ENCODE results near the gene AIRE. TPM values are rescaled to one million over a fixed set of nuclear protein-coding genes. Genes with fewer than 3 reads are reported as not detected.

AIRE gene
- total RNA-seq, 1 donor from 2014 or later, result 0.17 TPM

DNA sequence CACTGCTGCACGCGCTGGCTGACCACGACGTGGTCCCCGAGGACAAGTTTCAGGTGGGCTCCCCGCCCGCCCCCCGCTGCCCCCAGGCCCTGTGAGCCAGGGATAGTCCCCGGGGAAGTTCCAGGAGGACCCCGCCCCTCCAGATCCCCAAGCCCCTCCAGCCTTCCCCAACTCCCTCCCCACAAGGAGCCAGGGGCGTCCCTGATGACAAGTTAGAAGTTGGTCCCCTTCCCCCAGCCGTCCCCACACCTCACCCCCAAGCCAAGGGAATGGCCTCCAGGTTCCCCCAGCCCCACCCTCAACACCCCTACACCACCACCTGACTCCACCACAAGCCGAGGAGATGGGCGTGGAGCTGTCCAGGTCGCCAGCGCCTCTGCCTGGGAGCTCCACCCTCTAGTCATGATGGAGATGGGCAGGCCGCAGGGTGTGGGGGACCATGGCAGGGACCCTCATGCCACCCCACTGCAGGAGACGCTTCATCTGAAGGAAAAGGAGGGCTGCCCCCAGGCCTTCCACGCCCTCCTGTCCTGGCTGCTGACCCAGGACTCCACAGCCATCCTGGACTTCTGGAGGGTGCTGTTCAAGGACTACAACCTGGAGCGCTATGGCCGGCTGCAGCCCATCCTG is 525 bp downstream of the AIRE start:
- TF ChIP-seq, protein P1, sequence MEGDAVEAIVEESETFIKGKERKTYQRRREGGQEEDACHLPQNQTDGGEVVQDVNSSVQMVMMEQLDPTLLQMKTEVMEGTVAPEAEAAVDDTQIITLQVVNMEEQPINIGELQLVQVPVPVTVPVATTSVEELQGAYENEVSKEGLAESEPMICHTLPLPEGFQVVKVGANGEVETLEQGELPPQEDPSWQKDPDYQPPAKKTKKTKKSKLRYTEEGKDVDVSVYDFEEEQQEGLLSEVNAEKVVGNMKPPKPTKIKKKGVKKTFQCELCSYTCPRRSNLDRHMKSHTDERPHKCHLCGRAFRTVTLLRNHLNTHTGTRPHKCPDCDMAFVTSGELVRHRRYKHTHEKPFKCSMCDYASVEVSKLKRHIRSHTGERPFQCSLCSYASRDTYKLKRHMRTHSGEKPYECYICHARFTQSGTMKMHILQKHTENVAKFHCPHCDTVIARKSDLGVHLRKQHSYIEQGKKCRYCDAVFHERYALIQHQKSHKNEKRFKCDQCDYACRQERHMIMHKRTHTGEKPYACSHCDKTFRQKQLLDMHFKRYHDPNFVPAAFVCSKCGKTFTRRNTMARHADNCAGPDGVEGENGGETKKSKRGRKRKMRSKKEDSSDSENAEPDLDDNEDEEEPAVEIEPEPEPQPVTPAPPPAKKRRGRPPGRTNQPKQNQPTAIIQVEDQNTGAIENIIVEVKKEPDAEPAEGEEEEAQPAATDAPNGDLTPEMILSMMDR (IDR thresholded peaks at IDR 0.05; ENCODE audit: insufficient read depth, low read length, poor library complexity, severe bottlenecking), result no peak
- Histone ChIP-seq H3K36me3 (ENCODE audit: control insufficient read depth, insufficient read depth, low read length) (no peaks in the 10 kb centered on the region), H3K4me3 (ENCODE audit: low read depth, low read length) (no peak overlapping the region), H3K27me3 (ENCODE audit: control insufficient read depth, insufficient read depth, low read length) (peaks cover 42% of the 10 kb centered on the region)
- no peak for DNase-seq (ENCODE audit: low read depth)

DNA sequence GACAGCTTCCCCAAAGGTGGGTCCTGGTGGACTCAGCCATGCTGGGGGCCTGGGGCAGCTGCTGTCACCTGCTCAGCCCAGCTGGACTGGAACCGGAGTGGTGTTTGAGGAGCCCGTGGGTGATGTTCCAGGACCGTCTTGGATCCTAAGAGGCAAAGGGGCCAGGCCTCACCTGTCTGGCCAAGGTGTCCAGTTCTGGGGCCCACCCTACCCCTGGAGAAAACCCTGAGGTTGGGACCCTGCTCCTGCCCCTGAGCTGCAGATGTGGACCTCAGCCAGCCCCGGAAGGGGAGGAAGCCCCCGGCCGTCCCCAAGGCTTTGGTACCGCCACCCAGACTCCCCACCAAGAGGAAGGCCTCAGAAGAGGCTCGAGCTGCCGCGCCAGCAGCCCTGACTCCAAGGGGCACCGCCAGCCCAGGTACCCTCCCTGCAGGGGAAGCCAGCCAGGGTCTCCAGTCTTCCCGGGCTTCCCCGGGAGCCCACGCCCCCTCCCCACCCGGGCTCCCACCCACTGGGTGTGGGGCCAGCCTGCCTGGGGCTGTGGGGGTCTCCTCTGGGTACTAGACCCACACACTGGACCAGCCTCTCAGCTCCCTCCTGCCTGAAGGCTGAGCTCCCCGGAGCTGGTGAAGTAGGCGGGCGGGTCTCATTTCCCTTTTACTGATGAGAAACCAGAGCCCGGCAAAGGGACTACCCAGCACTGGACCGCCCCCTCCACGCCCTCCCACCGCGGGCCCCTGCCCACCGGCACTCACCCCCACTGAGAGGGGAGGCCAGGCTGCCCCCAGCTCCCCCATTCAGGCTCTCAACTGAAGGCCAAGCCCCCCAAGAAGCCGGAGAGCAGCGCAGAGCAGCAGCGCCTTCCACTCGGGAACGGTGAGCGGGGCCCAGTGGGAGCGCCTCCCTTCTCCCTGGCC is 1.3 kb downstream of the AIRE start:
- no peak for DNase-seq (ENCODE audit: low read depth)
- Histone ChIP-seq H3K4me3 (ENCODE audit: low read depth, low read length) (no peak overlapping the region), H3K27me3 (ENCODE audit: control insufficient read depth, insufficient read depth, low read length) (peaks cover 49% of the 10 kb centered on the region), H3K36me3 (ENCODE audit: control insufficient read depth, insufficient read depth, low read length) (no peaks in the 10 kb centered on the region)
- TF ChIP-seq, protein P1 (IDR thresholded peaks at IDR 0.05; ENCODE audit: insufficient read depth, low read length, poor library complexity, severe bottlenecking), result no peak

DNA sequence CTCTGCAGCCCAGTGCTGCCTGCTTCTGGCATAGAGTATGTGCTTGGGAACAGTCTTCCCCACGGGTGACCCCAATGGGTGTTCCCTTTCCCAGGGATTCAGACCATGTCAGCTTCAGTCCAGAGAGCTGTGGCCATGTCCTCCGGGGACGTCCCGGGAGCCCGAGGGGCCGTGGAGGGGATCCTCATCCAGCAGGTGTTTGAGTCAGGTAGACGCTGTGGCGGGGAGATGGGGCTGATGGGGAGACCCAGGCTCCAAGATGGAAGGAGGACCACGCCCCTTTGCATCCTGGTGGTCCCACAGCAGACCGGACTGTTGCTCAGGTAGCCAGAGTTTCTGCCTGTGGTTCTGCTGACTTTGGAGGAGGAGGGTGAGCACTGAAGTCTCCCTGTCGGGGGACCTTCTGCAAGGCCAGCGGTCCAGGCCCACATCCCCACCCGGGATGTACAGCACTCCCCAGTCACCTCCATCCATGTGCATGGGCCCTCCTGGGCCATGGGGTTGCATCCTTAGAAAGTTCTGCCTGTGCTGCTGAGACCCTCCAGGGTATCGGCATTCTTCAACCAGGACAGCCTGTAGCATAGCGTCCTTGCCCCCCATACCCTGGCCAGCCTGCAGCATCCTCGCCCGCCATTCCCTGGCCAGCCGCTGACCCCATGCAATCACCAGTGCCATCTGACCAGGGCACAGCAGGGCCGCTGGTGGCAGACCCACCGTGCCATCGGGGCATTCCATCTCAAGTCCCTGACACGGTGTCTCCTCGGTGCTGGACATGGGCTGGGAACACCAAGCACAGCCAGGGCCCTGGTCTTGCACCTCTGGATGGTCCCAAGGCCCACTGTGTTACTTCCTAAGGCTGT is 2.8 kb downstream of the AIRE start:
- DNase-seq (ENCODE audit: low read depth), result no peak
- Histone ChIP-seq H3K4me3 (ENCODE audit: low read depth, low read length) (no peak overlapping the region), H3K36me3 (ENCODE audit: control insufficient read depth, insufficient read depth, low read length) (no peaks in the 10 kb centered on the region), H3K27me3 (ENCODE audit: control insufficient read depth, insufficient read depth, low read length) (peaks cover 57% of the 10 kb centered on the region)
- TF ChIP-seq, protein P1 (IDR thresholded peaks at IDR 0.05; ENCODE audit: insufficient read depth, low read length, poor library complexity, severe bottlenecking), result no peak

DNA sequence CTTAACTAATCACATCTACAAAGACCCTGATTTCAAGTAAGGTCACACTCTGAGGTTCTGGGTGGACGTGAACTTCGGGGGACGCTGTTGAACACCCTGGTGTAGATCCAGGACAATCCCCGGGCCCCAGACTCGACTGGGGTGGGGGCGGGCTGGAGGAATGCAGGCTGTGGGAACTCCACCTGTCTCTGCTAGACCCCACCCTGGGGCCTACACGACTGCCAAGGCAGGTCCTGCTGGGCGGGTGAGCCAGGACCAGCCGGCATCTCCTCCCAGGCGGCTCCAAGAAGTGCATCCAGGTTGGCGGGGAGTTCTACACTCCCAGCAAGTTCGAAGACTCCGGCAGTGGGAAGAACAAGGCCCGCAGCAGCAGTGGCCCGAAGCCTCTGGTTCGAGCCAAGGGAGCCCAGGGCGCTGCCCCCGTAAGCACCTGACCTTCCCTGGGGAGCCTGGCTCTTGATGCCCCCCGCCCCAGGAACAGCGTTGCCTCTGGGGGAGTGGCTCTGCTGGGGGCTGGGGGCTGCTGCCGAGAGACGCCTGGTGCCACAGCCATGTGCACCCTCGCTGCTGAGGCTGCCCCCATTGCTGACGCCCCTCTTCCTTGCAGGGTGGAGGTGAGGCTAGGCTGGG is 3.8 kb downstream of the AIRE start:
- DNase-seq (ENCODE audit: low read depth), result no peak
- Histone ChIP-seq H3K4me3 (ENCODE audit: low read depth, low read length) (no peak overlapping the region), H3K36me3 (ENCODE audit: control insufficient read depth, insufficient read depth, low read length) (no peaks in the 10 kb centered on the region), H3K27me3 (ENCODE audit: control insufficient read depth, insufficient read depth, low read length) (peaks cover 56% of the 10 kb centered on the region)
- TF ChIP-seq, protein P1 (IDR thresholded peaks at IDR 0.05; ENCODE audit: insufficient read depth, low read length, poor library complexity, severe bottlenecking), result no peak

DNA sequence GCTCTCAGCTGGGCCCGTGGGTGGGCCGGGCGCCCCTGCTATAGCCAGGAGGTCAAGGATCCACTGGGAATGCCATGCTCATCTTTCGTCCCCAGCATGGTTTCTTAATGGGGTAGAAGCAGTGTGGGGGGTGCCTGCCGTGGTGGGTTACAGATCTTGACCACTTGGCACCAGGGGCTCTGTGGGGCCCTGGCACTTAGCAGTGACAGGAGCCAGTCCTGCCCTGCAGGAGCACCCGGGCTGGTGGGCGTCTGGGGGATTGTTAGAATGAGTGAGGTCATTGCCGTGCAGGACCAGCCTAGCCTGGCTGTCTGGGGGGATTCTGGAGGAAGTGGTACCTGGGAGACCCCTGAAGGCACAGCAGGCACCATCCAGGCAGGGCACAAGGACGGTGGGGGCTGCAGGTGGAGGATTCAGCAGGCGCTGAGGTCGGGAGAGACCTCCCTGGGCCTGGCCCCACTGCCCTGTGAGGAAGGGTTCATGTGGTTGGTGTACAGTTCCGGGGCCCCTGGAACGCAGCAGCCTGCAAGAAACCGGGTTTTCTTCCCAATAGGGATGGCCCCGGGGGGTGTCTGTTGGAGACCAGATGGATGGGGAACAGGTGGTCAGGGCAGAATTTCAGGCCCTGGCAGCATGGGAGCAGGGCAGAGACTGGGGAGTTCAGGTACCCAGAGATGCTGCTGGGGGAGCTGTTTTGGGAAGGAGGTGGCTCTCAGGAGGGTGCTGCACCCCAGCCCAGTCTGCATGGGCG is 4.8 kb downstream of the AIRE start:
- Histone ChIP-seq H3K4me3 (ENCODE audit: low read depth, low read length) (no peak overlapping the region), H3K27me3 (ENCODE audit: control insufficient read depth, insufficient read depth, low read length) (peaks cover 55% of the 10 kb centered on the region), H3K36me3 (ENCODE audit: control insufficient read depth, insufficient read depth, low read length) (no peaks in the 10 kb centered on the region)
- no peak for DNase-seq (ENCODE audit: low read depth)
- TF ChIP-seq, protein P1 (IDR thresholded peaks at IDR 0.05; ENCODE audit: insufficient read depth, low read length, poor library complexity, severe bottlenecking), result no peak
